GM12875 (cell line): ENCODE data around the gene ASH1L.
A peak's percentile ranks its signal among the peaks of the same experiment; 100 is the strongest.
"Not testable (repeated sequence)": the region's sequence is repeated elsewhere in the genome, so short reads cannot be mapped to it uniquely, and the experiment has no call there.

ENCODE experiments used
- H3K4me3 ChIP-seq: one replicate; pipeline ENCODE4 v1.5.1; 2011; ENCODE audit warnings: low read depth, low read length, control low read depth
- CTCF ChIP-seq: IDR thresholded peaks from 2 replicates; pipeline ENCODE4 v1.5.1; 2011; ENCODE audit warnings: low read depth, mild to moderate bottlenecking, control low read depth, inconsistent platforms, low read length, moderate library complexity, borderline replicate concordance; ENCODE audit not compliant: insufficient read depth

Gene ASH1L

GRCh38 chr1:155596864-155597263 lies 34.3 kb upstream of the ASH1L start:
- no peak for TF ChIP-seq CTCF
- no peak overlapping the region for H3K4me3 ChIP-seq

GRCh38 chr1:155595877-155596474 lies 33.4 kb upstream of the ASH1L start:
- not testable (repeated sequence) for H3K4me3 ChIP-seq

GRCh38 chr1:155591770-155592169 lies 29.2 kb upstream of the ASH1L start:
- no peak overlapping the region for H3K4me3 ChIP-seq
- TF ChIP-seq CTCF = 0 out of 2 replicates have a peak, but pooled peaks have one; percentile 15

- H3K4me3 ChIP-seq = not testable (repeated sequence)
These were observed 28.1 kb upstream of the ASH1L start for GRCh38 chr1:155590516-155591247.

GRCh38 chr1:155589282-155589681 lies 26.7 kb upstream of the ASH1L start:
- not testable (repeated sequence) for H3K4me3 ChIP-seq

- H3K4me3 ChIP-seq = not testable (repeated sequence)
These were observed 21.2 kb upstream of the ASH1L start for GRCh38 chr1:155583846-155584245.

- not testable (repeated sequence) for H3K4me3 ChIP-seq
These were observed 13.0 kb upstream of the ASH1L start for GRCh38 chr1:155575608-155576007.

GRCh38 chr1:155574077-155574476 lies 11.5 kb upstream of the ASH1L start:
- TF ChIP-seq CTCF = no peak
- no peak overlapping the region for H3K4me3 ChIP-seq

- TF ChIP-seq CTCF = no peak
- no peak overlapping the region for H3K4me3 ChIP-seq
These were observed 8.0 kb upstream of the ASH1L start for GRCh38 chr1:155570593-155570990.

- H3K4me3 ChIP-seq = no peak overlapping the region
- no peak for TF ChIP-seq CTCF
These were observed 7.5 kb upstream of the ASH1L start for GRCh38 chr1:155569988-155570592.

GRCh38 chr1:155563377-155564022 lies 897 bp upstream of the ASH1L start:
- peak overlapping the region; percentile 99 for H3K4me3 ChIP-seq

- H3K4me3 ChIP-seq = peak overlapping the region; percentile 99
These were observed 623 bp downstream of the ASH1L start for GRCh38 chr1:155561779-155562580.
